DOHH2 (cell line): ENCODE measurements around the gene CABLES1.

ENCODE experiments used
- H3F3A ChIP-seq: fragments of 200-600 bp; sonication (generic), shearing (Covaris generic); 2 replicates; pipeline ENCODE4 v1.6.0; 2016; ENCODE audit warnings: antibody characterized with exemption, mild to moderate bottlenecking; ENCODE audit not compliant: control insufficient read depth, insufficient read depth
- H3K27ac ChIP-seq: fragments of 200-600 bp; sonication (generic); 2 replicates; pipeline ENCODE4 v1.5.1; 2014; ENCODE audit warnings: low read depth, mild to moderate bottlenecking, low read length, moderate library complexity
- H3K27me3 ChIP-seq: fragments of 200-600 bp; sonication (generic); 2 replicates; pipeline ENCODE4 v1.6.1; 2014; ENCODE audit warnings: mild to moderate bottlenecking, low read length, mixed read lengths; ENCODE audit not compliant: control insufficient read depth
- H3K36me3 ChIP-seq: fragments of 200-600 bp; sonication (generic); 2 replicates; pipeline ENCODE4 v1.6.1; 2014; ENCODE audit warnings: mild to moderate bottlenecking, low read length, moderate library complexity, mixed read lengths; ENCODE audit not compliant: control insufficient read depth
- H3K4me1 ChIP-seq: fragments of 200-600 bp; sonication (generic); 2 replicates; pipeline ENCODE4 v1.6.1; 2014; ENCODE audit warnings: mild to moderate bottlenecking, low read length, mixed read lengths; ENCODE audit not compliant: control insufficient read depth
- H3K4me2 ChIP-seq: fragments of 200-600 bp; sonication (generic); 2 replicates; pipeline ENCODE4 v1.6.0; 2014; ENCODE audit warnings: mild to moderate bottlenecking, low read length, moderate library complexity
- H3K4me3 ChIP-seq: fragments of 200-600 bp; sonication (generic); 2 replicates; pipeline ENCODE4 v1.5.1; 2014; ENCODE audit warnings: mild to moderate bottlenecking, low read length, mixed read lengths
- H3K79me2 ChIP-seq: fragments of 200-600 bp; sonication (generic); 2 replicates; pipeline ENCODE4 v1.6.1; 2014; ENCODE audit warnings: mild to moderate bottlenecking, low read length, mixed read lengths; ENCODE audit not compliant: control insufficient read depth
- H3K9me2 ChIP-seq: fragments of 200-600 bp; sonication (generic); replicated peaks from 2 replicates; pipeline ENCODE4 v1.6.1; 2014; ENCODE audit warnings: mild to moderate bottlenecking, low read length, mixed read lengths; ENCODE audit not compliant: control insufficient read depth
- H3K9me3 ChIP-seq: fragments of 200-600 bp; sonication (generic); 2 replicates; pipeline ENCODE4 v1.6.1; 2014; ENCODE audit warnings: antibody characterized with exemption, low read length, mixed read lengths; ENCODE audit not compliant: control insufficient read depth, insufficient read depth
- H4K20me1 ChIP-seq: fragments of 200-600 bp; sonication (generic); 2 replicates; pipeline ENCODE4 v1.6.0; 2014; ENCODE audit warnings: low read depth, mild to moderate bottlenecking, antibody characterized with exemption, low read length, moderate library complexity; ENCODE audit not compliant: control insufficient read depth, insufficient read depth
- CTCF ChIP-seq: fragments of 200-600 bp; sonication (generic); IDR thresholded peaks from one replicate; pipeline ENCODE4 v1.5.1; 2014; ENCODE audit warnings: antibody characterized with exemption, mild to moderate bottlenecking, low read depth, low read length; ENCODE audit not compliant: poor library complexity, severe bottlenecking
- EZH2phosphoT487 ChIP-seq: fragments of 200-600 bp; sonication (generic); IDR thresholded peaks from 2 replicates; pipeline ENCODE4 v1.6.1; 2017; ENCODE audit warnings: borderline replicate concordance, mild to moderate bottlenecking, antibody characterized with exemption, low read length, moderate library complexity, mixed read lengths

The CABLES1 gene

GRCh38 chr18:23238152-23238531 lies 102.9 kb downstream of the CABLES1 start:
- H3K4me1 ChIP-seq: peaks cover 65% of the 10 kb centered on the region
- H3K27ac ChIP-seq: no peak overlapping the region; the same call in 1 of the 2 replicates
- H3K9me2 ChIP-seq: no peaks in the 10 kb centered on the region
- H3F3A ChIP-seq: peaks cover 4% of the 10 kb centered on the region; the same call in 1 of the 2 replicates
- no peaks in the 10 kb centered on the region for H4K20me1 ChIP-seq
- H3K4me3 ChIP-seq: peak overlapping the region; percentile 19; the same call in 1 of the 2 replicates
- peak overlapping the region; percentile 43 for H3K4me2 ChIP-seq
- H3K9me3 ChIP-seq: no peaks in the 10 kb centered on the region
- no peak for TF ChIP-seq EZH2phosphoT487
- no peak for TF ChIP-seq CTCF
- H3K79me2 ChIP-seq: no peaks in the 10 kb centered on the region
- H3K36me3 ChIP-seq: no peaks in the 10 kb centered on the region
- H3K27me3 ChIP-seq: no peaks in the 10 kb centered on the region

GRCh38 chr18:23238651-23239349 lies 103.5 kb downstream of the CABLES1 start:
- Histone ChIP-seq H3K27ac (0 out of 2 replicates have a peak overlapping the region, but pooled peaks have one; percentile 2), H3K79me2 (no peaks in the 10 kb centered on the region), H3K36me3 (no peaks in the 10 kb centered on the region), H3K9me3 (no peaks in the 10 kb centered on the region), H3K4me2 (peak overlapping the region; percentile 50), H4K20me1 (no peaks in the 10 kb centered on the region), H3K4me3 (peak overlapping the region; percentile 42), H3K27me3 (no peaks in the 10 kb centered on the region), H3F3A (peaks cover 4% of the 10 kb centered on the region; the same call in 1 of the 2 replicates), H3K9me2 (no peaks in the 10 kb centered on the region), H3K4me1 (peaks cover 65% of the 10 kb centered on the region)
- TF ChIP-seq CTCF (no peak), EZH2phosphoT487 (no peak)

GRCh38 chr18:23239350-23239692 lies 104.0 kb downstream of the CABLES1 start:
- Histone ChIP-seq H3K9me2 (no peaks in the 10 kb centered on the region), H4K20me1 (no peaks in the 10 kb centered on the region), H3K36me3 (no peaks in the 10 kb centered on the region), H3K27ac (0 out of 2 replicates have a peak overlapping the region, but pooled peaks have one; percentile 2), H3K4me1 (peaks cover 65% of the 10 kb centered on the region), H3K27me3 (no peaks in the 10 kb centered on the region), H3K4me3 (peak overlapping the region; percentile 42), H3K79me2 (no peaks in the 10 kb centered on the region), H3F3A (peaks cover 4% of the 10 kb centered on the region; the same call in 1 of the 2 replicates), H3K4me2 (peak overlapping the region; percentile 50), H3K9me3 (no peaks in the 10 kb centered on the region)
- TF ChIP-seq CTCF: no peak
- no peak for TF ChIP-seq EZH2phosphoT487
